H1 (cell line): ENCODE measurements around the gene SPINT2. TPM values are rescaled to one million over a fixed set of nuclear protein-coding genes. Genes with fewer than 3 reads are reported as not detected.

Experiments
- ATF2 ChIP-seq: IDR thresholded peaks from 2 replicates; pipeline ENCODE4 v1.6.1; 2012; ENCODE audit warnings: low read length, inconsistent platforms
- CEBPB ChIP-seq: IDR thresholded peaks from 2 replicates; pipeline ENCODE4 v1.6.1; 2012; ENCODE audit warnings: low read depth, low read length
- CHD1 ChIP-seq: IDR thresholded peaks from 2 replicates; pipeline ENCODE4 v1.6.1; 2012; ENCODE audit warnings: low read depth, low read length, improper control_type of control experiment
- SIX5 ChIP-seq: IDR thresholded peaks from 2 replicates; pipeline ENCODE4 v1.6.1; 2011; ENCODE audit warnings: mild to moderate bottlenecking, low read depth, low read length
- USF2 ChIP-seq: IDR thresholded peaks from 2 replicates; pipeline ENCODE4 v1.6.1; 2011; ENCODE audit warnings: low read length, improper control_type of control experiment
- polyA plus RNA-seq, 7 experiments: library from polyadenylated mRNA; depleted of rRNA in 3 of 7; stranded (reverse) in 5 of 7; unstranded in 2 of 7; fragments of >200 nt in 5 of 7; fragments of 200-250 nt in 2 of 7; gene quantifications; 1 replicate in 5 of 7; 2 replicates in 1 of 7; 4 replicates in 1 of 7; pipeline versions ENCODE4 v1.2.1 to v1.2.3, GENCODE V29; 2011 to 2013; ENCODE audit warnings: missing spikeins in 2 of 7, mixed read lengths in 2 of 7
- total RNA-seq: library from RNA; stranded (reverse); fragmentation: NEBNext Ultra II Directional; extraction: Animal tissue kit (Norgen Biotek cat#: 25700); gene quantifications from 2 replicates; pipeline ENCODE4 v1.2.1, GENCODE V29; 2021

SPINT2 gene
- total and polyA plus RNA-seq, 2 of the 8 experiments (the other 6 are each of a cell fraction or from before 2014, with no cell fraction given) = 294 to 296 TPM

GRCh38 chr19:38277969-38278680, 13.8 kb downstream of the SPINT2 start (continued):
- TF ChIP-seq SIX5 (no peak), CHD1 (no peak), USF2 (no peak), ATF2 (no peak), CEBPB (no peak)
